GM12891 (cell line): Measurements from ENCODE around the gene ACSF3.

Experiments used
- PAX5 ChIP-seq: IDR thresholded peaks from 2 replicates; pipeline ENCODE4 v1.6.1; 2011; ENCODE audit warnings: low read length, moderate library complexity, mild to moderate bottlenecking; ENCODE audit not compliant: insufficient read depth, severe bottlenecking
- POLR2AphosphoS5 ChIP-seq: IDR thresholded peaks from 2 replicates; pipeline ENCODE4 v1.6.1; 2011; ENCODE audit warnings: low read depth, low read length, control low read depth
- TAF1 ChIP-seq: IDR thresholded peaks from 2 replicates; pipeline ENCODE4 v1.6.1; 2011; ENCODE audit warnings: low read depth, low read length, control low read depth

- no peak for TF ChIP-seq TAF1
- TF ChIP-seq PAX5: no peak
- TF ChIP-seq POLR2AphosphoS5: no peak
Observed at GRCh38 chr16:89176147-89176690, 82.6 kb downstream of the ACSF3 start.
